ENCODE measurements around the gene PEBP1. TPM values are rescaled to one million over a fixed set of nuclear protein-coding genes. Genes with fewer than 3 reads are reported as not detected.

PEBP1 gene
- total and polyA plus RNA-seq, 5 donors = 370 to 507 (median 432) TPM

DNA sequence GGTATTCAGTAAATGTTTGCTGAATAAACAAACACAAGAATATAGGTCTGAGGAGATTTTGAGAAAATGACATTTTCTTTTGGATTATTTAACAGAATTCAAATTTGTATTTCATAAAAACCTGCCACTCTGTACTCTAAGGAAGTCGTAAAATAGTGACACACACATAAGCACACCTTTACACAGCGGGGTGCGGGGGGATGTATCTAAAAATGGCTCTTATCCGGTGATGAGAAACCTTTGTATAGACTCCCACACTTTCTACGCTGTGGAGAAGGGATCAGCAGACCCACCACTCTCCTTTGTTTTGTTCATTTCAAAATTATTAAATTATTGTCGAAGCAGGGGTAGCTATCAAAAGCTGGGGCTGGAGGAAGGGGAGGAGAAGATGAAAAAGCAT, 58.0 kb downstream of the PEBP1 start:
- WGBS = 88% methylated on average over 6 of the region's 6 CpGs
- H3K27me3 ChIP-seq (ENCODE audit: control insufficient read depth, insufficient read depth) = no peaks in the 10 kb centered on the region
- intact Hi-C loops (cut with DNase I) = loop anchor here in 2 of 4 donors (5.0 kb wide), 1 partner anchor 178 kb away; the partner anchor contains the start of gene TAOK3 (in 2 of the 2)
- no peak overlapping the region for H3K27ac ChIP-seq (ENCODE audit: low read length)
- DNase-seq (no peak), ATAC-seq (no peak)
- no peak overlapping the region for H3K4me3 ChIP-seq (ENCODE audit: low read length)
- H3K9me3 ChIP-seq (ENCODE audit: control insufficient read depth, low read length) = no peaks in the 10 kb centered on the region
- no peaks in the 10 kb centered on the region for H3K4me1 ChIP-seq (ENCODE audit: control insufficient read depth, insufficient read depth, low read length)

Other genes with a start within 250 kb of the PEBP1 start
- gene KSR2, start 167.1 kb upstream of the PEBP1 start, total RNA-seq = under 1 TPM; 0.03 to 0.37 (median 0.06) TPM
- gene KSR2, start 167.1 kb upstream of the PEBP1 start, polyA plus RNA-seq = 0.02 TPM
- gene RFC5, start 119.4 kb upstream of the PEBP1 start, total RNA-seq = 1 to 10 TPM; 4.3 to 7.9 (median 6.4) TPM
- gene RFC5, start 119.4 kb upstream of the PEBP1 start, polyA plus RNA-seq = 4.3 TPM
- gene WSB2, start 74.9 kb upstream of the PEBP1 start, total RNA-seq = 10 to 100 TPM; 71.9 to 79.2 (median 72.8) TPM
- 40.6 TPM for gene WSB2, start 74.9 kb upstream of the PEBP1 start, polyA plus RNA-seq
- 10 to 100 TPM in 3 of 4 donors, 1 to 10 TPM in 1; 6.3 to 14.7 (median 14.3) TPM for gene VSIG10, start 32.1 kb upstream of the PEBP1 start, total RNA-seq
- gene VSIG10, start 32.1 kb upstream of the PEBP1 start, polyA plus RNA-seq = 9.1 TPM
- 10 to 100 TPM; 18.9 to 29.1 (median 25.1) TPM for gene TAOK3, start 236.8 kb downstream of the PEBP1 start, total RNA-seq
- 16.9 TPM for gene TAOK3, start 236.8 kb downstream of the PEBP1 start, polyA plus RNA-seq
- gene SUDS3, start 240.4 kb downstream of the PEBP1 start, total RNA-seq = 10 to 100 TPM; 18.9 to 24.0 (median 21.1) TPM
- 9.5 TPM for gene SUDS3, start 240.4 kb downstream of the PEBP1 start, polyA plus RNA-seq

Measured in right cardiac atrium (tissue), 5 donors.